Activated CD4-positive, alpha-beta T cell treated with anti-CD3 and anti-CD28 coated beads for 36 hours (primary cell): ENCODE results near the gene TNIK. TPM values are rescaled to one million over a fixed set of nuclear protein-coding genes. Genes with fewer than 3 reads are reported as not detected.

Source experiments
- ATAC-seq: fragments of 200-7000 bp; cut with Tn5 transposase; one replicate; pipeline ENCODE4 v1.10.0; 2021; ENCODE audit warnings: mild to moderate bottlenecking, moderate library complexity
- CTCF ChIA-PET: fragments of 350-600 bp; sonication (Branson Sonifier 250); formaldehyde crosslinking; loops from one replicate; lab custom pipeline; 2021; ENCODE audit warnings: antibody characterized with exemption; lab: Charles Lee
- POLR2A ChIA-PET: fragments of 350-600 bp; sonication (Branson Sonifier 250); formaldehyde crosslinking; loops from one replicate; lab custom pipeline; 2021; ENCODE audit warnings: antibody characterized with exemption, inconsistent platforms; lab: Charles Lee
- DNase-seq: peaks from one replicate; pipeline ENCODE4 v3.0.0-alpha.2; 2020
- H3K27ac Mint-ChIP-seq: one replicate; pipeline ENCODE4 v1.8.0; 2021; ENCODE audit warnings: mixed read lengths
- H3K27me3 Mint-ChIP-seq: one replicate; pipeline ENCODE4 v1.8.0; 2021; ENCODE audit warnings: mixed read lengths
- H3K36me3 Mint-ChIP-seq: one replicate; pipeline ENCODE4 v1.8.0; 2021; ENCODE audit warnings: low read depth, mixed read lengths
- H3K4me1 Mint-ChIP-seq: one replicate; pipeline ENCODE4 v1.8.0; 2021; ENCODE audit warnings: mixed read lengths
- H3K4me3 Mint-ChIP-seq: one replicate; pipeline ENCODE4 v1.8.0; 2021; ENCODE audit warnings: mild to moderate bottlenecking, moderate library complexity, mixed read lengths
- H3K9me3 Mint-ChIP-seq: one replicate; pipeline ENCODE4 v1.8.0; 2021; ENCODE audit warnings: low read depth, mixed read lengths
- intact Hi-C, 2 experiments: fragments of 100-400 bp; cut with DNase I in 1 of 2; cut with micrococcal nuclease in 1 of 2; formaldehyde crosslinking; loops; one replicate each; pipeline versions ENCODE4 v1.14.2 to v1.15.1; 2022 to 2024; cut with DNase I, micrococcal nuclease
- total RNA-seq, 2 experiments: library from RNA; stranded (reverse); gene quantifications; one replicate each; pipeline ENCODE4 v1.2.3, GENCODE V29; 2021

Gene TNIK
- total RNA-seq, 2 experiments from 2014 or later = 28.8 to 34.2 TPM

DNA sequence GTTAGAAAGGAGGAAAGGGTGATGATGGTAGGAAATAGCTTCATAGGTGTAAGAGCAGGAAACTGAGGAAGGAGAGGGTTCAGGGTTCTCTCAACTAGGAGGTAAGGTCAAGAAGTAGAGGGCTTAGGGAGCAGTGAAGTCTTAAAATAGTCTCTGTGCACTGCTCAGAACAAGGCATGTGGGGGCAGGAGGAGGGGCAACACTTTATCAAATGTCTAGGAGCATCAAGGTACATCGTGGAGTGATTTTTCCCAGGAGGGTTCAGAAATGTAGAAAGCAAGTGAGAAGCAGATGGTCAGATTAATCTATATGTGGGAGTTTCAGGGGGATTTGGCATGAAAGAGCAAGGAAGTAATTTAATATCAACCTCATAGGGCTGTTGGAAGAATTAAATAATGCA lies 58.8 kb downstream of the TNIK start:
- peaks cover 9% of the 10 kb centered on the region for H3K36me3 Mint-ChIP-seq
- intact Hi-C loops = no loop called here
- POLR2A ChIA-PET = no interaction called here
- no peaks in the 10 kb centered on the region for H3K9me3 Mint-ChIP-seq
- CTCF ChIA-PET = interaction anchor here (1.2 kb wide), 1 partner anchor 11 kb away, joined by 4 read pairs; no protein-coding TSS in a partner anchor
- peaks cover 39% of the 10 kb centered on the region for H3K4me1 Mint-ChIP-seq
- H3K4me3 Mint-ChIP-seq = no peak overlapping the region
- H3K27me3 Mint-ChIP-seq = no peaks in the 10 kb centered on the region
- H3K27ac Mint-ChIP-seq = no peak overlapping the region
- ATAC-seq = no peak
- no peak for DNase-seq

DNA sequence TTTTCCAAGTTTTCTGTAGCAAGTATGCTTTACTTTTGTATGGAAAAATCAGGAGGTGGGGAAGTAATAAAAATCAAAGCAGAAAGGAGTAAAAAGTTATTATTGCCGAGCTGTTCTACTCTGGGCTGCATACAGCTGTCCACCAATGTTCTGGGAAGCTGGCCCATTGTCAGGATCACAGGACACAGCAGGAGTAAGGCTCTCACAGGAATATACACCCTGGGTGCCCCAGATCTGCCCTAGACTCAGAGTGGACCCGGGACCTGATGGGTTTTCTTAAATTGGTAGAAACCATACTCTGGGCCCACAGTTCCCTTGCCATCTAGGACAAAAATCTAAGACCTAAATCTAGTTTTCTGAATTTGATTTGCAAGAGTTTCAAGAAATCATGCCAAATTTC lies 60.4 kb downstream of the TNIK start:
- no peaks in the 10 kb centered on the region for H3K27me3 Mint-ChIP-seq
- DNase-seq (no peak), ATAC-seq (no peak)
- CTCF ChIA-PET = no interaction called here
- no peak overlapping the region for H3K4me3 Mint-ChIP-seq
- H3K9me3 Mint-ChIP-seq = no peaks in the 10 kb centered on the region
- intact Hi-C loops = no loop called here
- peaks cover 11% of the 10 kb centered on the region for H3K36me3 Mint-ChIP-seq
- H3K4me1 Mint-ChIP-seq = peaks cover 44% of the 10 kb centered on the region
- H3K27ac Mint-ChIP-seq = no peak overlapping the region
- POLR2A ChIA-PET = no interaction called here

DNA sequence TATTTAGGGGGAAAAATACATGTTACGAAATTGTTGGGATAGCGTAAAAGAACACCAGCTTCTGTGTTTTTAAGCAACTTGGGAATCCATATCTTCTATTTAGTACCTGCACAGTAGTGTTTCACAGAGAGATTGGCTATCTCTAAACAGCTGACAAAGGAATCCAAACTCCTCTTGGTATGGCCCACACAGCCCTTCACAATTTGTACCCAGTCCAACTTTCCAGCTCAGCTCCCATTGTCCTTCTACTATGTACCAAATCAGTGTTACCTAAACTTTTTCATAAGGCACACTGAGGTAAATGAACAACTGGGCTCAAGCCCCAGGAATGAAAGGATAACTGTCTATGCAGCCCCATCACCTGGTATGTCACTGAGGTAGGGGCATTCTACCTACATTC lies 61.9 kb downstream of the TNIK start:
- no peak overlapping the region for H3K4me3 Mint-ChIP-seq
- peaks cover 42% of the 10 kb centered on the region for H3K4me1 Mint-ChIP-seq
- ChIA-PET CTCF (interaction anchor here (0.7 kb wide), 1 partner anchor 49 kb away, joined by 4 read pairs; no protein-coding TSS in a partner anchor), POLR2A (no interaction called here)
- intact Hi-C loops = no loop called here
- no peak for ATAC-seq
- peaks cover 12% of the 10 kb centered on the region for H3K36me3 Mint-ChIP-seq
- peaks cover 3% of the 10 kb centered on the region for H3K9me3 Mint-ChIP-seq
- DNase-seq = no peak
- no peaks in the 10 kb centered on the region for H3K27me3 Mint-ChIP-seq
- no peak overlapping the region for H3K27ac Mint-ChIP-seq

DNA sequence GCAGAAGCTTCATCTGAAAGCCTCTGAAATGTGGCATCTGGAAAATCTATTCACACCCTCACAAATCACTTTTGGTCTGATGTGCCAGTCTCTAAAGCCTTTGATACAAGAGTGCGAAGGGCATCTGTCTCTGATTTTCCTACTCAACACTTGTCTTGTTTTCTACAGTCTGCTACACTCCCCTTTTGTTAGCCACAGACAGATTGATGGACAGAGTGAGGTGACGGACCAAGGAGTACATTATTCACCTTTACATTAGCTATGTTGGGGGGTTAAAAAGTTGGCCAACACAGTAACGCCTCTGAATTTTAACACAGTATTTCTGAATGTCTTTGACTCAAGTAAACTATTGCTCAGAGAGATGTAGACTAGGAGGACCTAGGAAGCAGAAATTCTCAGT lies 63.1 kb downstream of the TNIK start:
- intact Hi-C loops = no loop called here
- ChIA-PET POLR2A (no interaction called here), CTCF (interaction anchor here (1.2 kb wide), 1 partner anchor 10 kb away, joined by 3 read pairs; no protein-coding TSS in a partner anchor)
- Mint-ChIP-seq H3K4me3 (no peak overlapping the region), H3K36me3 (peaks cover 9% of the 10 kb centered on the region), H3K27ac (no peak overlapping the region), H3K27me3 (no peaks in the 10 kb centered on the region), H3K9me3 (peaks cover 4% of the 10 kb centered on the region), H3K4me1 (peaks cover 40% of the 10 kb centered on the region)
- no peak for ATAC-seq
- no peak for DNase-seq

DNA sequence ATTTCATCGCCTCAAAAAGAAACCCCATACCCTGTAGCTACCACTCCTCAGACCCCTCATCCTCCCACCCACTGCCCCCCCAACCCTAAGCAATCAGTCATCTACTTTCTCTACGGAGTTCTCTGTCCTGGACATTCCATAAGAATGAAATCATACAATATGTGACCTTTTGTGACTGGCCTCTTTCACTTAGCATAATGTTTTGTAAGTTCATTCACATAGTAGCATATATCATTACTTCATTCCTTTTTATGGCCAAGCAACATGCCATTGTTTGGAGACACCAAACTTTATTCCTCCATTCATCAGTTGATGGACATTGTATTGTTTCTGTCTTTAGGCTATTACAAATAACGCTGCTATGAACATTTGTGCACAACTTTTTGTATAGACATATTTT lies 64.2 kb downstream of the TNIK start:
- POLR2A ChIA-PET = no interaction called here
- H3K4me1 Mint-ChIP-seq = peaks cover 34% of the 10 kb centered on the region
- H3K36me3 Mint-ChIP-seq = peaks cover 19% of the 10 kb centered on the region
- no peak overlapping the region for H3K27ac Mint-ChIP-seq
- intact Hi-C loops = no loop called here
- H3K4me3 Mint-ChIP-seq = no peak overlapping the region
- ATAC-seq (no peak), DNase-seq (no peak)
- CTCF ChIA-PET = interaction anchor here (1.2 kb wide), 1 partner anchor 8 kb away, joined by 3 read pairs; no protein-coding TSS in a partner anchor
- H3K27me3 Mint-ChIP-seq = no peaks in the 10 kb centered on the region
- peaks cover 14% of the 10 kb centered on the region for H3K9me3 Mint-ChIP-seq

DNA sequence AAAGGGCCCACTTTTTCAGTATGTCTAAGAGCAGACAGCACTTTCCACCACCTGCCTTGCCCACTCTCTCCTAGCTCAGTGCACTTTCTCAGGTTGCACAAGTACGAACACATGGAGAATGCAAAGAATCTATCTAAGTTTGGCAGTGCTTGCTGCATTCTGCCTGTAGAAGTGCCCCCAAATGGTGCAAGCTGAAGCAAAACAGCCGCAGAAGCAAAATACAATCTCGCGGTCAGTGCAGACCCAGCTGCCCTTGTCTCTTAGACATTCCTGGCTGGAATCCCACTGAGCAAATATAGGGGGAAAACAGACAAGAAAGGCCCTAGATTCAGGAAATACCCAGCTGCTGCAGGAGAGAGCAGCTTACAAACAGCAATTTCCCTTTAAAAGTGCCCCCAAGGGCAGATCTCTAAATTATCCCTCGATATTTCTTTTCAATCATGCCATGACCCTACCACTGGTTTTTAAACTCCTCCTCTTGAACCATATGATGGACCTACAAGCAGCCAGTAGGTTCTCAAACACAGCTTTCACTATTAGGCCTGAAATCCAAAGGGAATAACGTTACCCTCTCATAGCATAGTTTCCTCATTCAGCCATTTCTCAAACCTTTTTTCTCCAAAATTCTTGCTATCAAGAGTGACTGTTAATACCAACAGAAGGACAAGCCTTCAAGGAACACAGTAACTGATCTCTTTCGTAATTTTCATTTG lies 67.0 kb downstream of the TNIK start:
- DNase-seq = no peak
- POLR2A ChIA-PET = no interaction called here

DNA sequence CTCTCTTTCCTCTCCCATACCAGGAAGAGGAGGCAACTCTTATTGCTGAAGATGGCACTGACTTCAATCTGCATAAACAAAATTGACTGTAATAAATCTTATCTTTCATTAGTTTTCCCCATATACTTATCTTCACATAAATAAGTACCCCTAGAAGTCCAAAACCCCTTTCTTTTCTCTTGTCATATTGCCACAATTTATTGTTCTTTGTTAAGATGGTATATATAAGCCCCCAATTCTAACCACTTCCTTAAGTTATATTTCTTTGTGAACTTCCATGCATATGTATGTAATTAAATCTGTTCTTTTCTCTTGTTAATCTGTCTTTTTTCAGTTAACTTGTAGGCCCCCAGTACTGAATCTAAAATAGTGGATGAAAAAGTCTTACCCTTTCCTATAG lies 68.8 kb downstream of the TNIK start:
- no peak for DNase-seq
- H3K36me3 Mint-ChIP-seq = peaks cover 18% of the 10 kb centered on the region
- intact Hi-C loops = no loop called here
- ATAC-seq = no peak
- ChIA-PET CTCF (interaction anchor here (1.2 kb wide), 1 partner anchor 27 kb away, joined by 4 read pairs; no protein-coding TSS in a partner anchor), POLR2A (no interaction called here)
- H3K27me3 Mint-ChIP-seq = no peaks in the 10 kb centered on the region
- peaks cover 39% of the 10 kb centered on the region for H3K4me1 Mint-ChIP-seq
- H3K9me3 Mint-ChIP-seq = peaks cover 15% of the 10 kb centered on the region
- H3K4me3 Mint-ChIP-seq = no peak overlapping the region
- no peak overlapping the region for H3K27ac Mint-ChIP-seq

More for the DNA sequence above, 67.0 kb downstream of the TNIK start:
- H3K27me3 Mint-ChIP-seq = no peaks in the 10 kb centered on the region
- no peak overlapping the region for H3K4me3 Mint-ChIP-seq
- no peak for ATAC-seq
- CTCF ChIA-PET = interaction anchor here (0.8 to 1.0 kb wide), 2 partner anchors 14 to 1070 kb away, joined by 3 read pairs; no protein-coding TSS in a partner anchor
- peaks cover 39% of the 10 kb centered on the region for H3K4me1 Mint-ChIP-seq
- intact Hi-C loops = no loop called here
- no peak overlapping the region for H3K27ac Mint-ChIP-seq
- peaks cover 18% of the 10 kb centered on the region for H3K36me3 Mint-ChIP-seq
- H3K9me3 Mint-ChIP-seq = peaks cover 15% of the 10 kb centered on the region

DNA sequence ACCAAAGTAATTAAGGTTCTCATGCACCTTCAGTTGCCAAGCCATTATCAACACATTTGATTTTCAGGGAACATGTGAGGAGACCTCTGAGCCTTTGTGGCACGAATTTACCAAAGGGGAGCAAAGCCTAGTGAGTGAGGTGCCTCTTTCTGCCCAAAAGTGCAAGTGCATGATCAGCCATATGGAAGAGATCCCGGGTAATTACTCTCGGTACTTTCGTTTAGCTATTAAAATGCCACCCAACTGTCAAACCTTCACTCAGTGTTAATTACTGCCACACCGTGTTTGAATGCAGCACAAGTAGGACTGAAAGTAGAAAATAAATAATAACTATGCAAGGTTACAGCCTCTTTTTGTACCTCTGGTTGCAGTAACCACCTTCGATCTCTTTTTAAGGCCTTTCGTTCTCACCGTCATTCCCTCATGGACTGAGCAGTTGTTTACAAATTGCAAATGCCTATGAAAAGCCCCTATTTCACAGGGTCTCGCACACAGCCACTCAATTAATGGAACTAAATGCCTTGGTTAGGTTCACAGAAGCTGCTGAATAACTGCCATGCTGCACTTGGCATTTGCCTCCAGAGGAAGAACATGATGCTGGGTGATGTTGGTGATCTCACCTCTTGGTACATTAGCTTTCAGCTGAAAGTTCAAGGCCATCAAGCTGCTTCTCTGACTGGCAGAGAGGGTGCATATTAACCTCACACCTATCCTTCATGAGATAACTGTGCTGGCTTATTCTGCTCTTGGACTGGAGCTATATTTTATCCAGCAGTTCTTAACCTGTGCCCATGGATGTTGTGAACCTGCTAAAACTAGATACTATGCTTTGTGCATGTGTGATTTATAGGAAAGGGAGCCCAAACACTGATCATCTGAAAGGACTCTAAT lies 69.9 kb downstream of the TNIK start:
- Mint-ChIP-seq H3K36me3 (peaks cover 18% of the 10 kb centered on the region), H3K9me3 (peaks cover 15% of the 10 kb centered on the region), H3K27me3 (no peaks in the 10 kb centered on the region), H3K27ac (no peak overlapping the region), H3K4me1 (peaks cover 35% of the 10 kb centered on the region), H3K4me3 (no peak overlapping the region)
- POLR2A ChIA-PET = no interaction called here
- CTCF ChIA-PET = interaction anchor here (0.7 to 1.6 kb wide), 4 partner anchors 9 to 40 kb away, joined by 3 to 4 read pairs (median 4); no protein-coding TSS in a partner anchor
- intact Hi-C loops = no loop called here
- no peak for DNase-seq
- ATAC-seq = no peak

DNA sequence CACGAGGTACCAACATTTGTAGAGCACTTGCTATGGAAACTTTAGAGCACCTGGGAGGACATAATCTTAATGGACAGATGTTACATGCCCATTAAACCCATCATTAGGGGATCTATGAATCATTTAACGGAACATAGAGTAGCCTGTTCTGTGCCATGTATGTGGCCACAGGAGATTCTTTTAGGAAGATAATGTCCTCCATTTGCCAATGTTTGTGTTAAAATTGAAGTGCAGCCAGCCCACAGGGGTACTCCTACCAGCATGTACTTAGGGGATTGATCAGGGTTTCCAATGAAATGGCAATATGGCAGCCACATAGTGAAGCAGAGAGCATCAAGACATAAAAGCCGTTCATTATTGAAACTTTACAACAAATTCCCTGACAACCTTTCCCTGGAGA lies 70.7 kb downstream of the TNIK start:
- intact Hi-C loops = no loop called here
- DNase-seq (no peak), ATAC-seq (no peak)
- Mint-ChIP-seq H3K9me3 (peaks cover 15% of the 10 kb centered on the region), H3K36me3 (peaks cover 19% of the 10 kb centered on the region), H3K4me1 (peaks cover 37% of the 10 kb centered on the region), H3K4me3 (no peak overlapping the region), H3K27me3 (no peaks in the 10 kb centered on the region), H3K27ac (no peak overlapping the region)
- POLR2A ChIA-PET = no interaction called here
- CTCF ChIA-PET = interaction anchor here (1.6 kb wide), 1 partner anchor 12 kb away, joined by 4 read pairs; no protein-coding TSS in a partner anchor

DNA sequence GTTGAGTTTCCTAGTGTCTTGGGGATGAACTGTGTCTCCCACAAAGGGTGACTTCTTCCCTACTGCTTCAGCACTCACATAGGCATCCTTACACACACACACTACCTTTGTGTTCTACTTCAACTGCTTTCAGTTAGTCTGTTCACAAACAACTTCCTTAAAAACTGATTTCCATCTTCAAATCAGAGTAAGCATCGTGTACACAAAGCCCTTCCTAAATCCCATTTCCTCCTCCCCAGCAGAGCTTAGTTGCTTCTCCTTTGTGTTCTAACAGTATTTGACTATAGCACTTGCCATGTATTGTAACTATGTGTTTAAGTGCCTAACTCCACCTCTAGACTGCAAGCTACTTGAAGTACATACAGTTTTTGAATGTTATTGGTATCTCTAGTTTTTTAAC lies 71.7 kb downstream of the TNIK start:
- Mint-ChIP-seq H3K27ac (no peak overlapping the region), H3K4me1 (peaks cover 46% of the 10 kb centered on the region), H3K27me3 (no peaks in the 10 kb centered on the region), H3K36me3 (peaks cover 19% of the 10 kb centered on the region), H3K9me3 (peaks cover 14% of the 10 kb centered on the region), H3K4me3 (no peak overlapping the region)
- intact Hi-C loops = no loop called here
- ChIA-PET POLR2A (interaction anchor here (0.9 kb wide), 1 partner anchor 12 kb away, joined by 3 read pairs; no protein-coding TSS in a partner anchor), CTCF (no interaction called here)
- DNase-seq (no peak), ATAC-seq (no peak)

DNA sequence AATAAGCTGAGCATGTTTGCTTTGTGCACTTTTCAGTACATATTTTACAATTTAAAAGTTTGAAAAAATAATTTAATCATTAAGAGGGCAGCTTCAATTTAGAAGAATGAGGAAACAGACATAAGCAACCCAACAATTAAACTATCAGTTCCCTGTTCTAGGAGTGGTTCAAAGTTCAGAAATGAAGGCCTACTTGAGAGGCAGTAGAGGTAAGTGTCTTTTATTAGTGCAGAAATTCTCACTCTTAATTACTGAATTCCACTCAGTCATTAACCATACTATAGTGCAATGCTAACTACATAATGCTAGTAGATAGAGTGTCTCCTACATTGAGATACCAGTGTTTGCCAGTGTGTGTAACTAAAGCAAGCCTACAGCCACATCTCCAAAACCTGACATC lies 73.1 kb downstream of the TNIK start:
- Mint-ChIP-seq H3K27ac (no peak overlapping the region), H3K27me3 (no peaks in the 10 kb centered on the region), H3K4me3 (no peak overlapping the region), H3K4me1 (peaks cover 55% of the 10 kb centered on the region), H3K9me3 (peaks cover 10% of the 10 kb centered on the region), H3K36me3 (peaks cover 16% of the 10 kb centered on the region)
- DNase-seq = no peak
- ChIA-PET CTCF (interaction anchor here (1.0 to 1.1 kb wide), 2 partner anchors 10 to 53 kb away, joined by 3 read pairs; no protein-coding TSS in a partner anchor), POLR2A (no interaction called here)
- ATAC-seq = no peak
- intact Hi-C loops = no loop called here
